ENCODE measurements around the gene EEF1AKMT2. TPM values are rescaled to one million over a fixed set of nuclear protein-coding genes. Genes with fewer than 3 reads are reported as not detected.

The EEF1AKMT2 gene
- total and polyA plus RNA-seq, 9 donors = 11.9 to 25.8 (median 20.5) TPM

- H3K27ac ChIP-seq = peak overlapping the region; percentile 57
- H3K9me3 ChIP-seq = no peaks in the 10 kb centered on the region
- 35 to 38% (median 35%) methylated on average over 8 of the region's 8 CpGs for WGBS, 3 donors
- H3K4me1 ChIP-seq (ENCODE audit: insufficient read depth) = peaks cover 49% of the 10 kb centered on the region
- no peak for TF ChIP-seq POLR2A (IDR thresholded peaks at IDR 0.05)
- no peak for TF ChIP-seq EP300 (IDR thresholded peaks at IDR 0.05)
- TF ChIP-seq CTCF (IDR thresholded peaks at IDR 0.05) = no peak
- DNase-seq = peak in 1 of 5 donors; percentile 61
- H3K27me3 ChIP-seq = no peaks in the 10 kb centered on the region
- intact Hi-C loops (cut with DNase I) = loop anchor here in 1 of 4 donors (10.0 kb wide), 1 partner anchor 78 kb away; no protein-coding TSS in a partner anchor
- no peaks in the 10 kb centered on the region for H3K36me3 ChIP-seq
- no peak overlapping the region for H3K4me3 ChIP-seq
These were observed 68.6 kb downstream of the EEF1AKMT2 start for GRCh38 chr10:124722798-124723783.

GRCh38 chr10:124721330-124722045, 70.2 kb downstream of the EEF1AKMT2 start:
- Histone ChIP-seq H3K27me3 (no peaks in the 10 kb centered on the region), H3K27ac (peak overlapping the region in 1 of 2 donors; percentile 57), H3K36me3 (no peaks in the 10 kb centered on the region), H3K9me3 (no peaks in the 10 kb centered on the region), H3K4me1 (ENCODE audit: insufficient read depth) (peaks cover 54% of the 10 kb centered on the region), H3K4me3 (no peak overlapping the region)
- DNase-seq = peak in 3 of 5 donors; percentile 64 to 76 (median 65)
- TF ChIP-seq POLR2A (IDR thresholded peaks at IDR 0.05) (no peak), CTCF (IDR thresholded peaks at IDR 0.05) (no peak), EP300 (IDR thresholded peaks at IDR 0.05) (no peak)
- intact Hi-C loops (cut with DNase I) = loop anchor here in 1 of 4 donors (10.0 kb wide), 1 partner anchor 77 kb away; no protein-coding TSS in a partner anchor
- WGBS, 3 donors = 35 to 41% (median 36%) methylated on average over 16 of the region's 16 CpGs

GRCh38 chr10:124719213-124719851, 72.4 kb downstream of the EEF1AKMT2 start:
- Histone ChIP-seq H3K4me1 (ENCODE audit: insufficient read depth) (peaks cover 50% of the 10 kb centered on the region), H3K4me3 (no peak overlapping the region), H3K27ac (peak overlapping the region in 1 of 2 donors; percentile 56), H3K36me3 (no peaks in the 10 kb centered on the region), H3K27me3 (no peaks in the 10 kb centered on the region), H3K9me3 (no peaks in the 10 kb centered on the region)
- TF ChIP-seq EP300 (IDR thresholded peaks at IDR 0.05) (no peak), POLR2A (IDR thresholded peaks at IDR 0.05) (no peak), CTCF (IDR thresholded peaks at IDR 0.05) (peak in 1 of 3 donors; percentile 30)
- intact Hi-C loops (cut with DNase I) = no loop called here
- DNase-seq = peak in 2 of 5 donors; percentile 42 to 49
- WGBS, 3 donors = 30 to 36% (median 33%) methylated on average over 8 of the region's 8 CpGs
